Measurements from ENCODE around the gene CNTRL.
"Not testable (repeated sequence)": the region's sequence is repeated elsewhere in the genome, so short reads cannot be mapped to it uniquely, and the experiment has no call there.

CNTRL gene

DNA sequence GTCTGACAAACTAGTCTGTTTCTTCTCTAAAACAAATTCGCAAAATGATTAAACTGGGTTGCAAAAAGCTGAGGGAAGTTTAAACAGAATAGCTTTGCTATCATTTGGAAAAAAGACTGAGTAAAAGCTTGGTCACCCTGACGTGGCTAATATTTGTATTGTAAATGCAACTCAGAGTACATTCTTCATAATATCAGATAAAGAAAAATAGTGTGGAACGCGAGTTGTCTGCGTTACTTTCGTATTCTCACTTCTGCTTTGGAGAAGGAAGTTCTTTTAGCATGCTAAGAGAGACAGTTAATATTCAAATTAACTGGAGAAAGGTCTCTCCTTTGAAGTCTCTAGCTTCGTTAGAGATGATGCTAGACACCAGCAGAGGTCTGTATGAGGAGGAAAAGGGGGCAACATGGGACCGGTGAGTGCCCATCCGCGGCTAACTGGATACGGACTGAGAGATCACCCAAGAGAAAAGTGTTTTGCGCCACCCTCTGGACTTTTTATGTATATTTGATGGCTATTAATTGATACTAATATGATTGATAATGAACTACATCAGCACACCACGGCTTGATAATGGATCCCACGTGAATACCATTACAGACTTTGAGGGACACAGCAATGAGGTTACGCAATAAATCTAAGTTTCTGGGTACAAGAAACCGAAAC, 2.9 kb upstream of the CNTRL start:
- no peak for DNase-seq (ENCODE audit: low read depth in 2 of 2)

DNA sequence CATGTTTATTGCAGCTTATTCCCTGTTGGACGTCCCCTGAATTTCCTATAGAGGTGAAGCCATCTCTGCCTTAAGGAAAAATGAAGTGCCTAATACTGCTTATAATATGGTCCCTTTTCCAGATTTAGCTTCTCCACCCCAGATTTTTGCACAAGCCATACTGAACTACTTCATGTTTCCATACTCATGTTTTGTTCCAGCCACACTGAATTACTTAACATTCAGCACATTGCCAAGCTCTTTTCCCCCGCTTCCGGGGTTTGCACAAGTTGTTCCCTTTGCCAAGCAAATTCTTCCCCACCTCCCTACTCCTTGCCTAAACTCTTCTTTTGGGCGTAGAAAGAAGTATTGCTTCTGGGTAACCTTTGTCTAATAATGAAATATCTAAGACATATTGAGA, 1.7 kb upstream of the CNTRL start:
- no peak for DNase-seq (ENCODE audit: low read depth in 2 of 2)

GRCh38 chr9:121075251-121076036, 689 bp downstream of the CNTRL start:
- DNase-seq (ENCODE audit: low read depth in 2 of 2) = no peak

- DNase-seq (ENCODE audit: low read depth in 2 of 2) = no peak
Measured at GRCh38 chr9:121082075-121082474, 7.3 kb downstream of the CNTRL start.

- no peak for DNase-seq (ENCODE audit: low read depth in 2 of 2)
Measured at GRCh38 chr9:121085661-121086060, 10.9 kb downstream of the CNTRL start.

DNA sequence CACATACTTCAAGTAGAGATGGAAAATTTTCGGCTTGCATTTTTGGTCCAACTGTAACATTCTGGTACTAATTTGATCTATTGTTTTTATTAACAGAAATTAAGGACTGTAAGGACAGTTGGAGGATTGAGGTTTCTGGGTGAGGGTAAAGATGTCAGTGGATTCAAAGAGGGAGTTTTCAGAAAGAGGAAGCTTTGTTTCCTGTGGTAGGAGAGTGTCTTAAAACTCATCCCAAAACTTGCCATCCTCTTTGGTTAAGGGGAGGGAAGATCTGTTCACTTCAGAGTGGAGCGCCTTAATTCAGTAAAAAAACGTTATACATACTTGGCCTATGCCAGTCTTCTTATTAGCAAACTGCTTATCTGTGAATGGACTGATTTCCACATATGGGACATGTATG, 13.8 kb downstream of the CNTRL start:
- no peak for DNase-seq (ENCODE audit: low read depth in 2 of 2)

DNA sequence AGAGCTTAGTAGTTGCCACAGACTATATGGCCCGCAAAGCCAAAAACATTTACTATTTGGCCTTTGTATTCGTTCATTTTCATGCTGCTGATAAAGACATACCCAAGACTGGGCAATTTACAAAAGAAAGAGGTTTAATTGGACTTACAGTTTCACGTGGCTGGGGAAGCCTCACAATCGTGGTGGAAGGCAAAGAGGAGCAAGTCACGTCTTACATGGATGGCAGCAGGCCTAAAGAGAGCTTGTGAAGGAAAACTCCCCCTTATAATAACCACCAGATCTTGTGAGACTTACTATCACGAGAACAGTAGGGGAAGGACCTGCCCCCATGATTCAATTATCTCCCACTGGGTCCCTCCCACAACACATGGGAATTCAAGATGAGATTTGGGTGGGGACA, 16.0 kb downstream of the CNTRL start:
- not testable (repeated sequence) for DNase-seq (ENCODE audit: low read depth in 2 of 2)

DNA sequence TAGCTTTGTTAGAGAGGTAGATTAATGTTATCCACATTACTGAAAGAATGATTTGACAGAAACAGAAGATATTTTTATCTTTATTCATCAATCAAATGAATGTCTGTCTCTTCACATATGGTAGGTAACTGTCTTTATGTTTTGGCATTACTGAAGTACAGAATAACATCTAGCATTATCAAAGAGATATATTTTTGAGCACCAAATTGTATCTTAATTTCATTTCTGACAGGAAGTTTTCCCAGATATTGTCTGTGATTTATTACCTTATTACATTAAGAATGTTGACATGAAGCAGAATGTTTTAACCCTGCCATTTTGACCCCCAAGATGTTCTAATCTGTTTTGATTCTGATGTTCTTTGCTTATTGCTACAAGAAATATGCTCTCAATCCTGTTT, 20.3 kb downstream of the CNTRL start:
- DNase-seq (ENCODE audit: low read depth in 2 of 2) = no peak

GRCh38 chr9:121098567-121099198, 23.9 kb downstream of the CNTRL start:
- no peak for DNase-seq (ENCODE audit: low read depth in 2 of 2)

DNA sequence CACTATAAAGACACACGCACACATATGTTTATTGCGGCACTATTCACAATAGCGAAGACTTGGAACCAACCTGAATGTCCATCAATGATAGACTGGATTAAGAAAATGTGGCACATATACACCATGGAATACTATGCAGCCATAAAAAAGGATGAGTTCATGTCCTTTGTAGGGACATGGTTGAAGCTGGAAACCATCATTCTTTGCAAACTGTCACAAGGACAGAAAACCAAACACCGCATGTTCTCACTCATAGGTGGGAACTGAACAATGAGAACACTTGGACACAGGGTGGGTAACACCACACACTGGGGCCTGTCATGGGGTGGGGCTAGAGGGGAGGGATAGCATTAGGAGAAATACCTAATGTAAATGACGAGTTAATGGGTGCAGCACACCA, 29.3 kb downstream of the CNTRL start:
- not testable (repeated sequence) for DNase-seq (ENCODE audit: low read depth in 2 of 2)

DNA sequence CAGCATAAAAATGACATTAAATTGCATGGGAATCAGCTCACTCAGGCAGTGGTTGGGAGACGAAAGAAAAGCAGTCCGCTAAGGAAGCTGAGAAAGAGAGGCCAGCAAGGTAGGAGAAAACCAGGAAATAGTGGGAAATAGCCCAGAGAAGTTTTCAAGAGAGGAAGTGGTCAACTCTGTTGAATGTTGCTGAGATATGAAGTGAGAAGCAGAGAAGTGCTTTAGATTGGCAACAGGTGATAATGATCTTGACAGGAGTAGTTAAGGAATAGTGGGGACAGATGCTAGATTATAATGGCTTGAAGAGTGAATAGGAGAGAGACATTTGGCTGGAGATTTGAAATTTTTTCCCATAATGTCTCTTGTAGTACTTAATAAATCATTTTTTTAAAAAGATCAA, 30.8 kb downstream of the CNTRL start:
- no peak for DNase-seq (ENCODE audit: low read depth in 2 of 2)

DNA sequence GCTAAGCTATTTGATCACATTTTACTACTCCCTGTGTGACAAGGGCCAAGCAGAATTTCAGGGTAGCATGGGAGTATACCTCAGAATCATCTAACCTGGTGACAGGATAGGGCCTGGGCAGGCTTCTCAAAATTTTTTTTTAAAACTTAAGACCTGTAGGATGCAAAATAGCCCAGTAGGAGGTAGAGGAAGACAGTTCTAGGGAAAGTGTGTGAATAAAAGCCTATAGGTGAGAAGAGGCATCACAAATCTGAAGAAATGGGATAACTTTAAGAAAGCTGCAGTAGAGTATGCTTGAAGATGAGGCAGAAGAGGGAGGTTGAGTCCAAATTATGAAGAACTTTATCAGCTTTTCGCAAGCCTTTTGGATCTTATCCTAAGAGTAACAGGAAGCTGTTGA, 32.3 kb downstream of the CNTRL start:
- no peak for DNase-seq (ENCODE audit: low read depth in 2 of 2)

DNA sequence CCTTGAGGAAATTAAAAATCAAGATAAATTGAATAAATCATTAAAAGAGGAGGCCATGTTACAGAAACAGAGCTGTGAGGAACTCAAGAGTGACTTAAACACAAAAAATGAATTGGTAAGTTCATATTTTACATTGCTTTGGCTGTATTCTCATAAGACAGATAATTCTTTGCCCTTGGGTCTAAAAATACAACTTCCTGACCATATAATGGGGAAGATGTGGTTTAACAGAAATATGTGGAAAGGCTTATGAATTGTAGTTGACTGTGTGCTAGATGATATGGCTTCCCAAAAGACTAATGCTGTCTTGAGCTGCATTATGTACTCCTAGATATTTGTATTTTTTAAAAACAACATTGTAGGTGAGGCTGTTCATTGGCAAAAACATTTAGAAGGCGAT, 33.1 kb downstream of the CNTRL start:
- DNase-seq (ENCODE audit: low read depth in 2 of 2) = no peak

- no peak for DNase-seq (ENCODE audit: low read depth in 2 of 2)
Measured at GRCh38 chr9:121115466-121115865, 40.7 kb downstream of the CNTRL start.

DNA sequence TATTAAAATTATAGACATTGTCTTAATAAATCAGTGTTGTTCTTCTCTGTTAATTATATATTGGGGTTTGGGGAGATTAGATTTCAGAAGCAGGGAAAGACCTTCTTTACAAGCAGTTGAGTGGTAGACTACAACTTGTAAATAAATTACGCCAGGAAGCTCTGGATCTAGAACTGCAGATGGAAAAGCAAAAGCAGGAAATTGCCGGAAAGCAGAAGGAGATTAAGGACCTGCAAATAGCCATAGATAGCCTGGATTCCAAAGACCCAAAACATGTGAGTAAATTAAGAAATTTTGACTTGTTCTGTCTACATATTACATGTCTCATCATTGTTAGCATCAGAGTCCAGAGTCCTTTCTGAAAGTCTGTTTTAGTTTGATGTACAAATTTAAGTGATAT, 43.5 kb downstream of the CNTRL start:
- no peak for DNase-seq (ENCODE audit: low read depth in 2 of 2)

- DNase-seq (ENCODE audit: low read depth in 2 of 2) = no peak
Measured at GRCh38 chr9:121120386-121120785, 45.6 kb downstream of the CNTRL start.

GRCh38 chr9:121121582-121122087, 46.9 kb downstream of the CNTRL start:
- peak; percentile 93 to 95 for DNase-seq (ENCODE audit: low read depth in 2 of 2)

- no peak for DNase-seq (ENCODE audit: low read depth in 2 of 2)
Measured at GRCh38 chr9:121122246-121123032, 47.7 kb downstream of the CNTRL start.

- no peak for DNase-seq (ENCODE audit: low read depth in 2 of 2)
Measured at GRCh38 chr9:121123816-121124535, 49.2 kb downstream of the CNTRL start.

GRCh38 chr9:121125590-121125989, 50.8 kb downstream of the CNTRL start:
- DNase-seq (ENCODE audit: low read depth in 2 of 2) = no peak

DNA sequence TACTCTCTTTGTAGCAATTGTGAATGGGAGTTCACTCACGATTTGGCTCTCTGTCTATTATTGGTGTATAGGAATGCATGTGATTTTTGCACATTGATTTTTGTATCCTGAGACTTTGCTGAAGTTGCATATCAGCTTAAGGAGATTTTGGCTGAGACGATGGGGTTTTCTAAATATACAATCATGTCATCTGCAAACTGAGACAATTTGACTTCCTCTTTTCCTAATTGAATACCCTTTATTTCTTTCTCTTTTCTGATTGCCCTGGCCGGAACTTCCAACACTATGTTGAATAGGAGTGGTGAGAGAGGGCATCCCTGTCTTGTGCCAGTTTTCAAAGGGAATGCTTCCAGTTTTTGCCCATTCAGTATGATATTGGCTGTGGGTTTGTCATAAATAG, 54.6 kb downstream of the CNTRL start:
- not testable (repeated sequence) for DNase-seq (ENCODE audit: low read depth in 2 of 2)
